ENCODE measurements around the gene PLCB1.

DNA sequence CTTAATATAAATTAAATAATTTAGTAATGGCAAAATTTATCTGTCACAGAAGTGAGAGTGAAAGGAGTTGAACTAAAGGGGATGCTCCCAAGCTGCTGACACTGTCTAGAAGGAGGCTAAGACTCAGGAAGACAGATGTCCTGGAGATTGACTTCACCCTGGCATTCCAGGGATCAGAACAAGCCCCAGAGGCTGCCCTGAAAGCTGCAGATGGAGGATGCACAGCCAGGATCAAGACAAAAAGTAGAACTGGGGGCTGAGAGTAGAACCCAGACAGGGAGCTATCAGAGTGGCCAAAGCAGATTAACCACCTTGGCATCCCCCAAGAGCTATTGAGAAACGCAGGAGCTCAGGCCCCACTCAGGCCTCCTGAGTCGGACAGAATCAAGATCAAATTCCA is 747.6 kb downstream of the PLCB1 start:
- no peak for TF ChIP-seq POLR2A (IDR thresholded peaks at IDR 0.05)
- TF ChIP-seq, protein P1, sequence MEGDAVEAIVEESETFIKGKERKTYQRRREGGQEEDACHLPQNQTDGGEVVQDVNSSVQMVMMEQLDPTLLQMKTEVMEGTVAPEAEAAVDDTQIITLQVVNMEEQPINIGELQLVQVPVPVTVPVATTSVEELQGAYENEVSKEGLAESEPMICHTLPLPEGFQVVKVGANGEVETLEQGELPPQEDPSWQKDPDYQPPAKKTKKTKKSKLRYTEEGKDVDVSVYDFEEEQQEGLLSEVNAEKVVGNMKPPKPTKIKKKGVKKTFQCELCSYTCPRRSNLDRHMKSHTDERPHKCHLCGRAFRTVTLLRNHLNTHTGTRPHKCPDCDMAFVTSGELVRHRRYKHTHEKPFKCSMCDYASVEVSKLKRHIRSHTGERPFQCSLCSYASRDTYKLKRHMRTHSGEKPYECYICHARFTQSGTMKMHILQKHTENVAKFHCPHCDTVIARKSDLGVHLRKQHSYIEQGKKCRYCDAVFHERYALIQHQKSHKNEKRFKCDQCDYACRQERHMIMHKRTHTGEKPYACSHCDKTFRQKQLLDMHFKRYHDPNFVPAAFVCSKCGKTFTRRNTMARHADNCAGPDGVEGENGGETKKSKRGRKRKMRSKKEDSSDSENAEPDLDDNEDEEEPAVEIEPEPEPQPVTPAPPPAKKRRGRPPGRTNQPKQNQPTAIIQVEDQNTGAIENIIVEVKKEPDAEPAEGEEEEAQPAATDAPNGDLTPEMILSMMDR (IDR thresholded peaks at IDR 0.05), result no peak

Data from uterus (tissue), 2 donors.